GM23248 (cell line): ENCODE measurements around the gene GOPC.

Source experiments
- EZH2 ChIP-seq: fragments of 200-600 bp; sonication (generic); IDR thresholded peaks from 2 replicates; pipeline ENCODE4 v1.6.1; 2018; ENCODE audit warnings: antibody characterized with exemption, mild to moderate bottlenecking; ENCODE audit not compliant: insufficient read depth, poor library complexity, severe bottlenecking
- EZH2phosphoT487 ChIP-seq: fragments of 200-600 bp; sonication (generic); IDR thresholded peaks from 2 replicates; pipeline ENCODE4 v1.6.1; 2018; ENCODE audit warnings: antibody characterized with exemption, moderate library complexity, mild to moderate bottlenecking, low read depth; ENCODE audit not compliant: insufficient read depth

DNA sequence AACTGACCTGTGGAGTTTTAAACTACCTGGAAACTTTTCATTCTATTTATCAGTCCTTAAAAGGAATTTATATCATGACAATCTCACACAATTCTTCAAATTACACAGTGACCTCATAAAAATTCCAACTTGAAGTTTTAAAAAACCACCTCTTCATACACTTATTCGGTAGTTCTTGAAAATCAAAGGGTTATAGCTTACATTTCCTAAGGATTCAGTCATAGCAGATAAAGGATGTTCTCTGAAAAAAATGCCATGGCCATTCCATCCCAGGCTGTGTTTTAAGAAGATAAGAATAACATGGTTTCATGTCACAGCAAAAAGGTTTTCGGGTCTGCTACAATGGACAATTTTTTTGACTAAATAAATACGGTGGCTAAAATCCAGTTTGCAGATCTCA, 41.2 kb downstream of the GOPC start:
- no peak for TF ChIP-seq EZH2
- TF ChIP-seq EZH2phosphoT487 = no peak
